SK-N-MC (cell line): Measurements from ENCODE around the gene LPCAT2.

ENCODE experiments used
- EZH2 ChIP-seq: fragments of 200-600 bp; sonication (generic); IDR thresholded peaks from one replicate; pipeline ENCODE4 v1.6.1; 2017; ENCODE audit warnings: antibody characterized with exemption
- FOXP2 ChIP-seq: optimal IDR thresholded peaks from 2 replicates; pipeline ENCODE3; 2011; ENCODE audit warnings: mild to moderate bottlenecking, moderate library complexity; ENCODE audit not compliant: insufficient read depth; ENCODE audit errors: extremely low read length, control extremely low read depth
- POLR2AphosphoS5 ChIP-seq: IDR thresholded peaks from 2 replicates; pipeline ENCODE4 v1.6.1; 2012; ENCODE audit warnings: mild to moderate bottlenecking, low read depth, low read length, borderline replicate concordance

DNA sequence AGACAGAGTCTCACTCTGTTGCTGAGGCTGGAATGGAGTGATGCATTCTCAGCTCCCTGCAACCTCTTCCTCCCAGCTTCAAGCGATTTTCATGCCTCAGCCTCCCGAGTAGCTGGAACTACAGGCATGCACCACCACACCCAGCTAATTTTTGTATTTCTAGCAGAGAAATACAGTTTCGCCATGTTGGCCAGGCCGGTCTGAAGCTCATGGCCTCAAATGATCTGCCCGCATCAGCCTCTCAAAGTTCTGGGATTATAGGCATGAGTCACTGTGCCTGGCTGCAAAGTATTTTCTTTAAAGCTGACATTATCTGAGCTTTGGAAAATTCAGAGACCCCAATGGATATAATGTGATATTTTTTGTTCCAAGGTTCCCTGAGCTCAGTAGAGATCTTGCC is 115.8 kb downstream of the LPCAT2 start:
- no peak for TF ChIP-seq EZH2
- no peak for TF ChIP-seq POLR2AphosphoS5
- TF ChIP-seq FOXP2: no peak
